Upper lobe of right lung (tissue), 1 donor: ENCODE measurements around the gene DIRAS1. TPM values are rescaled to one million over a fixed set of nuclear protein-coding genes. Genes with fewer than 3 reads are reported as not detected.
A peak's percentile ranks its signal among the peaks of the same experiment; 100 is the strongest.
"Not testable (repeated sequence)": the region's sequence is repeated elsewhere in the genome, so short reads cannot be mapped to it uniquely, and the experiment has no call there.

Experiments used
- ATAC-seq: fragments of 200-7000 bp; cut with Tn5 transposase; one replicate; pipeline ENCODE4 v1.9.1; 2020; ENCODE audit warnings: mild to moderate bottlenecking, moderate library complexity
- DNase-seq: peaks from one replicate; pipeline ENCODE4 v3.0.0-alpha.2; 2020
- H3K27ac ChIP-seq: fragments of 200-600 bp; one replicate; pipeline ENCODE4 v1.8.0; 2022
- H3K27me3 ChIP-seq: fragments of 200-600 bp; one replicate; pipeline ENCODE4 v1.8.0; 2022; ENCODE audit warnings: mild to moderate bottlenecking
- H3K36me3 ChIP-seq: fragments of 200-600 bp; one replicate; pipeline ENCODE4 v1.8.0; 2022
- H3K4me1 ChIP-seq: fragments of 200-600 bp; one replicate; pipeline ENCODE4 v1.8.0; 2022
- H3K4me3 ChIP-seq: fragments of 200-600 bp; one replicate; pipeline ENCODE4 v1.8.0; 2022; ENCODE audit warnings: mild to moderate bottlenecking
- H3K9me3 ChIP-seq: fragments of 200-600 bp; one replicate; pipeline ENCODE4 v1.8.0; 2022
- CTCF ChIP-seq: fragments of 200-600 bp; IDR thresholded peaks from one replicate; pipeline ENCODE4 v1.8.0; 2022; ENCODE audit warnings: antibody characterized with exemption
- intact Hi-C: fragments of 100-400 bp; cut with DNase I; formaldehyde crosslinking; loops from one replicate; pipeline ENCODE4 v1.11.0; 2022
- total RNA-seq: library from RNA; stranded (reverse); fragmentation: NEBNext Ultra II Directional; extraction: Animal tissue kit (Norgen Biotek cat#: 25700); gene quantifications from one replicate; pipeline ENCODE4 v1.2.1, GENCODE V29; 2021
- donor health status: DM: no; HTN: yes; CAD: no; lungs with severe emphysema.

DIRAS1 gene
- total RNA-seq, 1 donor from 2014 or later, result 1.8 TPM

- no peak for DNase-seq
- Histone ChIP-seq H3K36me3 (no peaks in the 10 kb centered on the region), H3K4me1 (no peaks in the 10 kb centered on the region), H3K27me3 (no peaks in the 10 kb centered on the region), H3K4me3 (no peak overlapping the region), H3K9me3 (no peaks in the 10 kb centered on the region), H3K27ac (no peak overlapping the region)
- TF ChIP-seq CTCF, result no peak
- no peak for ATAC-seq
- intact Hi-C loops, result no loop called here
Measured at GRCh38 chr19:2683430-2684003, 37.7 kb downstream of the DIRAS1 start.

- ATAC-seq (no peak), DNase-seq (no peak)
- Histone ChIP-seq H3K9me3 (no peaks in the 10 kb centered on the region), H3K36me3 (no peaks in the 10 kb centered on the region), H3K4me1 (no peaks in the 10 kb centered on the region), H3K27me3 (no peaks in the 10 kb centered on the region), H3K4me3 (no peak overlapping the region), H3K27ac (no peak overlapping the region)
- intact Hi-C loops, result no loop called here
- TF ChIP-seq CTCF, result no peak
Measured at GRCh38 chr19:2680808-2681207, 40.4 kb downstream of the DIRAS1 start.

- H3K4me3 ChIP-seq, result no peak overlapping the region
- intact Hi-C loops, result no loop called here
- no peak overlapping the region for H3K27ac ChIP-seq
- ATAC-seq (no peak), DNase-seq (no peak)
- no peak for TF ChIP-seq CTCF
- H3K9me3 ChIP-seq, result no peaks in the 10 kb centered on the region
- no peaks in the 10 kb centered on the region for H3K4me1 ChIP-seq
- no peaks in the 10 kb centered on the region for H3K27me3 ChIP-seq
- no peaks in the 10 kb centered on the region for H3K36me3 ChIP-seq
Measured at GRCh38 chr19:2679439-2679838, 41.7 kb downstream of the DIRAS1 start.

GRCh38 chr19:2678948-2679347 lies 42.2 kb downstream of the DIRAS1 start:
- ATAC-seq, DNase-seq, H3K9me3 ChIP-seq, H3K27me3 ChIP-seq, H3K4me1 ChIP-seq, H3K36me3 ChIP-seq, H3K27ac ChIP-seq, H3K4me3 ChIP-seq, intact Hi-C loops: not testable (repeated sequence)

GRCh38 chr19:2678044-2678671 lies 43.0 kb downstream of the DIRAS1 start:
- Histone ChIP-seq H3K36me3 (no peaks in the 10 kb centered on the region), H3K27me3 (no peaks in the 10 kb centered on the region), H3K9me3 (no peaks in the 10 kb centered on the region), H3K4me1 (no peaks in the 10 kb centered on the region), H3K27ac (no peak overlapping the region), H3K4me3 (no peak overlapping the region)
- DNase-seq (no peak), ATAC-seq (peak; percentile 86)
- intact Hi-C loops, result no loop called here
- TF ChIP-seq CTCF, result no peak

GRCh38 chr19:2676823-2677222 lies 44.3 kb downstream of the DIRAS1 start:
- no peak overlapping the region for H3K27ac ChIP-seq
- no peak overlapping the region for H3K4me3 ChIP-seq
- H3K27me3 ChIP-seq, result no peaks in the 10 kb centered on the region
- no peaks in the 10 kb centered on the region for H3K4me1 ChIP-seq
- no peak for TF ChIP-seq CTCF
- H3K9me3 ChIP-seq, result no peaks in the 10 kb centered on the region
- H3K36me3 ChIP-seq, result no peaks in the 10 kb centered on the region
- DNase-seq, result no peak
- no peak for ATAC-seq
- intact Hi-C loops, result no loop called here
